Activated CD4-positive, alpha-beta T cell treated with anti-CD3 and anti-CD28 coated beads for 24 hours (primary cell): ENCODE data around the gene LRRC72.
"Not testable (repeated sequence)": the region's sequence is repeated elsewhere in the genome, so short reads cannot be mapped to it uniquely, and the experiment has no call there.

Experiments
- DNase-seq, 2 donors: peaks; one replicate each; pipeline ENCODE4 v3.0.0-alpha.2; 2020; ENCODE audit warnings: low read depth in 2 of 2

Gene LRRC72

DNA sequence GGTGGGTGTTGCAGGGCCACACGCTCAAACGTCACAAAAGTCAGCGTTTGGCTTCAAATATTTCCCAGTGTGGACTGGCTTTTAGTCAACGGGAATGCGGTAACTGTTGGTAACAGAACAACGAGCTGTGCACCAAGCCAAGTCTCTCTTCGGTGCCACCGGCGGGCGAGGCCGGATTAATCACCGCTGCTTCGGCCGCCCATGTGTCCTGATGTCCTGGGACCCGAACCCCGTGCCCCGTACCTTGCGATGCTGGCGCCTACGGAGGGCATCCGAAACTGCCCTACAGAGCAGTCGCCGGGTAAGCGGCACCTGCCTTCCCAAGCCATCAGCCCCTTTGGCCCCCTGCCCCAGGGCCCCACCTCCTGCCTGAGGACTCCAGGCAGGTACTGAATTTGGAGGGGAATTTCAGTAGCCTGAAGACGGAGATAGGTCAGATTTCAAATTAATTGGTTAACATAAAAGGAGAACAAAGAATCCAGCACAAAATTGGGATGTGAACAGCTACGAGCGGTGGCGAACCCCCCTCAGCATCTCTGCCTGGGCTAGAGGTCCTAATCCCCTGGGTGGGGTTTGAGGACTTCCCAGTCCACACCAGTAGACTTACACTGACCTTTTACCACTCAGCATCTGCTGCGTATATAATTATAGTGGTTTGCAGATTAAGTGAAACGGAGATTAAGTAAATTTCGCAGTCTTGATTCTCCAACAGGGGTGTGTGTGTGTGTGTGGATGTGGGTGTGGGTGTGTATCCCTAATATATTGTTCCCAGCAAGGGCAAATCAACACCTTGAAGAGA is at the start of gene LRRC72:
LRRC72 (plus strand) TSS at position 84 of the 799 bp plus-strand sequence; CDS start at position 212, 128 bp downstream.
- no peak for DNase-seq

DNA sequence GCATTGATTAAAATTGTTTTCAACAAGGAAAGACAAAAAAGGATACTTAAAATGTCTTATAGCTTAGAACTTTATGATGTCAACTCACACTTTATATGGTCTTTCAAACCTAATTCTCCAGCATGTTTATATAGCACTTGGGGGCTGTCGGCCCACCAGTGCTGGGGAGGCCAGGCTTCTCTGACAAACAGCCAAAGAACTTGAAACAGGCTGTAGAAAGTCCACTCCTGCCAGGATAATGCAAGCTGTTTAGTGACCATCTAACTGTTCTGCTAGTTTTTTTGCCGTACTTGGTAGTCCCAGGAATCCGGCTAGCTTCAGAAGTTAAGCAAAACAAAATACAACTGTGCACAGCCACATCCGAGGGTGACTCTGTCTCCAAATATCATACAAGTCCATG is 47.5 kb upstream of the LRRC72 start:
- DNase-seq = no peak

- no peak for DNase-seq
Observed at GRCh38 chr7:16479591-16479990, 47.0 kb upstream of the LRRC72 start.

DNA sequence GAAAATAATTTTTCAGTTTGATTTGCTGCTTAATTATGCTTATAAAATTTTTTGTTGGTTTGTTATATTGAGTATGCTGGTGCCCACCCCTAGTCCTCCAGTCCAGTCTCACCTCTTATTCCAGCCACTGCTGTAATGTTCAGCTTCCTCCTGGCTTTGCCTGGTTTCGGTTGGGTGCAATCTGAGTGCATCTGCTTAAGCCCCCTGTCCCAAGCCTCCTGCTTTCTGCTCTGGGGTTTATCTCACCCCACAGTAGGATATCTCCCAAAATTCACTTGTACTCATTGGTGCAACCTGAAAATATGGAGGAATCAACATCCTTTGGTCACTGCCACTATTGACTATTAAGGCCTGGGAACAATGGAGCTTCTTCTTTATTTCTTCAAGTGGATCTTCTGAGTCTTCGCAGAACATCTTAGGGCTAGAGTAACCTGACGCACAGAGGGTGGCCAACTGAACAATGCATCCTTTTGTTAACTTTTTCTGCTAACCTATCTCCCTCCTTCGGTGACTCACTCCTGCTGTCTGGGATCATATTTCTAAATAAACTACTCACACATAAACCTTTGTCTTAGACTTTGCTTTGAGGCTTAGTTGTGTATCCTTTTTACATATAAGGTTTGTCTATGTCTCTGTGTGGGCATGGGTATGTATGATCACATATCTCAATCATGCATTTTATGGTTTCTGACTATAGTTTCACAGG is 42.0 kb upstream of the LRRC72 start:
- DNase-seq = no peak

- no peak for DNase-seq
Observed at GRCh38 chr7:16491148-16491547, 35.5 kb upstream of the LRRC72 start.

GRCh38 chr7:16492513-16493062 is 34.0 kb upstream of the LRRC72 start:
- no peak for DNase-seq

GRCh38 chr7:16493266-16493665 is 33.4 kb upstream of the LRRC72 start:
- no peak for DNase-seq

DNA sequence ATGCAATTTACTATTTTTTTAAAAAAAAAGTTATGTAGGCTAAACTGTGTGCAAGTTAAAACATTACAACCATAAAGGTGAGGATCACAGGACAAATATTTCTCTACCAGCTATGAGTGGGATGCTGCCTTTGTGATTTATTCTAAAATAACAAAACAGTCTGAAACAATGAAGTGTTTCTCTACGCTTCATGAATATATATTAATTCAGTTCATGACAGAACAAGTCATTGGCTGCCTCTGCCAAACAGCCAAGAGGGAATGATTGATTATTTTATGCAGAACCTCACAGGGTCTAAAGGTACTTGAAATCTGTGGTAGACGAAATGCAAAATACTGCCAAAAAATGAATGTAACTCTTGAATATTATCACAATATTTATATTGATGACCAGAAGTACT is 32.1 kb upstream of the LRRC72 start:
- no peak for DNase-seq

DNA sequence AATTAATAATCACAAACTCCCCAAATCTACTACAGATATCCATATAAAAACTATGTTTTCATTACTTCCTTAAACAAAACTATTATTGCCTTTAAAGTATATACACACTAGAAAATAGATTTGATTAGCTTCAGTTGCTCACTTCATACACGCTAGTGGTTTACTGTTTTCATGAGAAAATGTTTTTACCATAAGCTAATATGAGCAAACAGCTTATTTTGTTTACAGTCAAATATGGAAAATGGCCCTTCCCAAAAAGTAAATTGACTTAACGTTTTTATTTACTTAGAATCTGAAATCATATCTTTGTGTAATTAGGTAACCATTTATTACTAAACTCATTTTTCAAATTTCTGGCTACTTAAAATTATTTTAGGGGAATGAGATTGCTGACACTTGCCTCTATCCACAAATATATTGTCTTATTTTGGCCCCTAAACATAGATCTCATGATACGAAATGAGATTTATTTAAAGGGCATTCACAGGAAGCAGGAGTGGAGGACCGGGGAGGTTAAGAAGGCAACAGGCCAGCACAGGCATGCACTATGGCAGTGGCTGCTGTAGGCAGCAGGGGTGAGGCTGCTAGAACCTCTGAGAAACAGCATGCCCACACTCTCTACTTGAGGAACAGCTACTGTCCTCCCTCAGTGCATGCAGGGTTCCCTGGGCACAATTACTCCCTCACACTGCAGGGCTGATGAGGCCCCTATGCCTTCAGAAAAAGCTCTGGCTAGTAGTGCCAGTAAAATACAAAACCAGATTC is 31.5 kb upstream of the LRRC72 start:
- no peak for DNase-seq

- DNase-seq = no peak
Observed at GRCh38 chr7:16498122-16498521, 28.5 kb upstream of the LRRC72 start.

- DNase-seq = no peak
Observed at GRCh38 chr7:16502303-16502702, 24.3 kb upstream of the LRRC72 start.

DNA sequence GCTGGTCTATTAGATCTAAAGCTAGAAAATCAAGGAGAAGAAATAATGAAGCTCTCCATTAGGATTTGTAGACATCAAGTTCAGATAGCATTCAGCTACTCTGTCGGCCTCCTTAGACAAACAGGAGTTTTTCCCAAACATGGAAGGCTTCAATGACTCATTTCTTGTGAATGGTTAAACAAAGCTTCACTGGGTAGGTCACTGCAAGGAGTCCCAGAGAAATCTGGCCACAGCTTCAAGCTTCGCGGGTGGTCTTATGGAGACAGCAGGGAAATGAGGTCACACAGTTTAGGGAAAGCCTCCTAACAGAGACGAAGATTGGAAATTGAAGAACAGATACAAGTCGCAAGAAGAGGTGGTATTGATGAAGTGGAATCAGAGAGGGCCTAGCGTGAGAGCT is 22.6 kb upstream of the LRRC72 start:
- no peak for DNase-seq

DNA sequence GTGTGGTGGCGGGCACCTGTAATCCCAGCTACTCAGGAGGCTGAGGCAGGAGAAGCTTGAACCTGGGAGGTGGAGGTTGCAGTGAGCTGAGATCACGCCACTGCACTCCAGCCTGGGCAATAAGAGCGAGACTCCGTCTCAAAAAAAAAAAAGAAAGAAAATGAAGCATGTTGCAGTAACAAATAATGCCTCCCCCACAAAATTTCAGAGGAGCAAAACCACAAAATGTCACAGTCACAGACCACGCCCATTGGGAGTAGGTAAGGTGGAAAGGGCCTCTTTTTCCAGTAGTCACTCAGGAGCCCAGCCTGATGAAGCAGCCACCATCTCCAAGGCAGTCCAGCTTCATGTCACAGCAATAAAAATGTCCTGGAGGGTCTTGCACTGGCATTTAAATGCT is 20.2 kb upstream of the LRRC72 start:
- not testable (repeated sequence) for DNase-seq

GRCh38 chr7:16509829-16510228 is 16.8 kb upstream of the LRRC72 start:
- DNase-seq = no peak

GRCh38 chr7:16511314-16511713 is 15.3 kb upstream of the LRRC72 start:
- DNase-seq = no peak

DNA sequence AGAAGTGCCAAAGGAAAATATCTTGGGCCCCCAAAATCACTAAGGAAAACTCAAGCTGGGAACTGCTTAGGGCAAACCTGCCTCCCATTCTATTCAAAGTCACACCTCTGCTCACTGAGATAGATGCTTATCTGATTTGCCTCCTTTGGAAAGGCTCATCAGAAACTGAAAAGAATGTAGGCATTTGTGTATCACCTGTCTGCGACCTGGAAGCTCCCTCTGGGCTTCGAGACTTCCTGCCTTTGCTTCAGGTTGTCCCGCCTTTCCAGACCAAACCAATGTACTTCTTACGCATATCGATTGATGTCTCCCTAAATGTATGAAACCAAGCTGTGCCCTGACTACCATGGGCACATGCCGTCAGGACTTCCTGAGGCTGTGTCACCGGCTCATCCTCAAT is 14.5 kb upstream of the LRRC72 start:
- DNase-seq = no peak

DNA sequence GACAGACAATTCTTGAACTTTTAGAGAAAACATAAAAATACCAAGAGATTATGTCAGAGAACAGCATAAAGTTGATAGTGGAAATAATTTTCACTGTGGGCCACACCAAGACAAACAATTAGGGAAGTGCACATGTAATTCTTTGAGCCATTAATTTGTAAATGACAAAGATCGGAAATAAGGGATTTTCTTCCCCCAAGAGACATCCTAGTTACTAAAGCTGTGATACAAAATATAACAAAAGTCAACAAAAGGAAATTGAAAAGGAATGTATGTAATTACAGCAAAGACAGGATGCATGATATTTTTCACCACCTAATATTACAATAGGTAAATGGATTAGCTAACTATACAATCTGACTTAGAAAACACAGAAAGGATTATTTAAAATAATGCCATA is 12.4 kb upstream of the LRRC72 start:
- DNase-seq = no peak

DNA sequence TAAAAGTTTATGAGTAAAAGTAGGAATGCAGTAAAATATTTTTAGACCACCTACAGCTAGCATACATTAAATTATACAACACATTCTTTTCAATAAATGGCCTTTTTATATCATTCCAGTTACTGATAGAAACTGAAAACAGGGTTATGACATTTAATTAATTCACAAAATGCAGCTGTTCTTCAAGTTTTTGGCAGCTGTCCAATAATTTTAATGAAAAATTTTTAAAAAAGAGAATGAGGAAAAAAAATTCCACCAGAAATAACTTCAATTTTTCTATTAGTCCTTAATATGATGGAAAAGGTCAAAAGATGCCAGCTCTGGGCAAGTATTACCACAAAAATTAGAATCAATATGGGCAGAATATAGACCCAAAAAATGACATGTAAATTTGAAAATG is 11.9 kb upstream of the LRRC72 start:
- no peak for DNase-seq

- no peak for DNase-seq
Observed at GRCh38 chr7:16515785-16516685, 10.6 kb upstream of the LRRC72 start.

DNA sequence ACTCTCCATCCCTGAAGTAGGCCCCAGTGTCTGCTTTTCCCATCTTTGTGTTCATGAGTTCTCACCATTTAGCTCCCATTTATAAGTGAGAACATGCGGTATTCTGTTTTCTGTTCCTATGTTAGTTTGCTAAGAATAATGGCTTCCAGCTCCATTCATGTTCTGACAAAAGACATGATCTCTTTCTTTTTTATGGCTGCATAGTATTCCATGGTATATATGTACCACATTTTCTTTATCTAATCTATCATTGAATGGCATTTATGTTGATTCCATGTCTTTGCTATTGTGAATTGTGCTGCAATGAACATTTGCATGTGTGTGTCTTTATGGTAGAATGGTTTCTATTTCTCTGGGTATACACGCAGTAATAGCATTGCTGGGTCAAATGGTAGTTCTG is 6.6 kb upstream of the LRRC72 start:
- not testable (repeated sequence) for DNase-seq

- DNase-seq = no peak
Observed at GRCh38 chr7:16524332-16524731, 2.3 kb upstream of the LRRC72 start.
